Stimulated activated CD4-positive, alpha-beta T cell treated with anti-CD3 and anti-CD28 coated beads, TNF-alpha, amount 100 ng/mL, for 24 hours (primary cell): ENCODE results near the gene TRPM2.

Experiments used
- DNase-seq, 3 experiments: peaks; one replicate each; pipeline ENCODE4 v3.0.0-alpha.2; 2020; ENCODE audit warnings: low read depth in 3 of 3

Gene TRPM2

DNA sequence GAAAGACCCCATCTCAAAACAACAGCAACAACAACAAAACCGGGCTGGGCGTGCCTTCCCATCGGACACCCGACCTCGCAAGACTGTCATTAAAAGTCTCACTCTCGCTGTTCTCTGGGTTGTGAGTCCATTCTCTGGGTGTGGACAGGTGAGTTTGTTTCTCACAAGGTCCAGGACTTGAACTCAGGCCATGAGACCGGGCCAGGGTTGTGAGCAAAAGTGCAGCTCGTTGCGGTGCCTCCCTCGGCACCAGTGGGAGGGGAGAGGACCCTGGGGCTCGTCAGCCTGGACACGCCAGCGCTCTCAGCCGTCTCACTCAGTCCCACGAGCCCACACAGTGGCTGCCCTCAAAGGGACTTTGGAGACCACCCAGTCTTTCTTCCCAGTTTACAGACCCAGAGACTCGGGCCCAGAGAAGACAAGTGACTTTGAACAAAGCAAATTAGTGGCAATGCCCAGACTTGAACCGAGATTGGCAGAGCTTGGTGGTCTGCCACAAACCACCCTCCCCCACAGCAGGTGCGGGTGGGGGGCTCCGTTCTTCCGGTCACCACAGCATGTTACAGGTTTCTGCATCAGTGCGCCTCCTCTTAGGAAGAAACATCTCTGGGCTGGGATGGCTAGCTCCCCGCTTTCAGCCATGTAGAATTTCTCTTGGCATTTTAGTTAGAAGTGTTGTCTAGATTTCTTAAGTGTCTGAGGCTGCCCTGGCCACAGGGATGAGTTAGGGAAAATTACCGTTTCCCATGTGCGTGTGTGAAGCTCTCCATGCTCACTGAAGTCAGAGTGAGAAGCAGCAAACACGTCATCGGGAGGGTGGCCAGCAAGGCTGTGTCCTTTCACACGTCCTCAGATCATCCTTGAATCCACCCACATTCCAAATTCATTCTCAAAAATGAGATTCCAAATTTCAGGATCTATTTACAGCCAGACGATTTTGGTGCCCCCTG lies 130.1 kb downstream of the TRPM2 start:
- DNase-seq = no peak

- no peak for DNase-seq
Observed at GRCh38 chr21:44484498-44485253, 131.3 kb downstream of the TRPM2 start.

DNA sequence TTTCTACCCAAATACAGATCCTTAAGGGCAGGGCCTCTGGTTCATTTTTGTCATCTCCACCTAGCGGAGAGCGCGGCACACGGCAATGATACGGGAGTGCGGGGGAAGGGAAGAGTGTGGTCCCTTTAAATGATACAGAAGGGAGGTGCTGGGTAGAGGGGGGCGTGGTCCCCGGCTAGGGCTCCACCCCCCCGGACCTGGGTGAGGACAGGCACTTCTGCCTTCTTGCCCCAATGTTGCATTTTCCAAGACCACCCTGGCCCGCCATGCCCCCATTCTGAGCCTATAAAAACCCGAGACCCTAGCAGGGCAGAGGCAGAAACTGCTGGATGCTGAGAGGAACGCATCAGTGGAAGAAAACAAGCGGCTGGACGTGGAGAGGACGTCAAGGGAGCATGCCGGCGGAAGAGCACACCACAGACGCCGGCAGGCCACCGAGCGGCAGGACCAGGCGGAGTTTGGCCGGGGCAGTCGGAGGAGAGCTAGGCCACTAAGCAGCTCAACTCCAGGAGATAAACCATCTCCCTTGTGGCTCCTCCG lies 131.9 kb downstream of the TRPM2 start:
- DNase-seq = peak in 2 of 3 experiments; percentile 19 to 50

GRCh38 chr21:44485796-44486195 lies 132.4 kb downstream of the TRPM2 start:
- DNase-seq = no peak

DNA sequence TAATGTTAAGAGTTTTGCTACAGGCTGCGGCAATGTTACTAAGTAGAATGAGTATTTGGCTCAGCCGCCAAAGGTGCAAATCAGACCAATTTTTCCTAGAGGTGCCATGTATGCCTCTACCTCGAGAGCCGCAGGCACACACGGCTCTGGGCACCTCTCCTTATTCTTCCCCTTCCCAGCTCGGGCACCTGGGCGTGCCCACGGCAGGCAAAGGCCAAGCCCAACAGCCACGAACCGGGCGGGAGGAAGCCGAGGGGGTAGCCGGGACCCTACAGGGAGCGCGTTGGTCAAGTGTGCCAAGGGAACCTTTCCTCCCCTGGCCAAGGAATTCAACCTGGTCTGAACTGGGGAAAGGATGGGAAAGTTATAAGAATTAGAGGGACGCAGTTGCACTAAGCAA lies 132.9 kb downstream of the TRPM2 start:
- no peak for DNase-seq

DNA sequence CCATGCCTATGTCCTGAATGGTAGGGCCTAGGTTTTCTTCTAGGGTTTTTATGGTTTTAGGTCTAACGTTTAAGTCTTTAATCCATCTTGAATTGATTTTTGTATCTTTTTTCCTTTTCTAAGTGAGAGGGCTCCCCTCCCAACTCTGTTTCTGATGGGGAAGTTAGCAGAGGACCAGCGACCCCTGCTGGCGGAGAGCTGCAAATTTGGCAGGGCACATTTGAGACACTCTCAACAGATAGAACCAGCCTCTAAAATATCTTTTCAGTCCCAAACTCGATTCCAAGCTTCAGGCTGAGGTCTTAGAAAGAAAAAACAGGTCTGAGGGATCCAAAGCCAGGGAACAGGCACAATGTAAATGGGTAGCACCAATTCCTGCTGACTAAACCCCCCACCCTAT lies 134.4 kb downstream of the TRPM2 start:
- peak; percentile 19 to 63 (median 25) for DNase-seq

DNA sequence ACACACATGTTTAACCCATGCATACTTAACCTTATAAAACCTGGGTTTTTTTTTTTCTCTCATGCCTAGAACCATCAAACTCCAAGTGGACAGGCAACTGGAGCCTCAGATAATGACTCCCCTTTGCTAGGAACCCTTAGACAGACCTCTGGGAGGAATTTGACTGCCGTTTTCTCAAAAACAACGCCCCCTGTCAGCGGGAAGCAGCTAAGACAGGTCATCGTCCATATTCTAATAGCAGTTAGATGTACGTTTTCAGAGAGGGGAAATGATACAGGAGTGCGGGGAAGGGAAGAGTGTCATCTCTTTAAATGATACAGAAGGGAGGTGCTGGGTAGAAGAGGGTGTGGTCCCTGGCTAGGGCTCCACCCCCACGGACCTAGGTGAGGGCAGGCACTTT lies 136.5 kb downstream of the TRPM2 start:
- no peak for DNase-seq

DNA sequence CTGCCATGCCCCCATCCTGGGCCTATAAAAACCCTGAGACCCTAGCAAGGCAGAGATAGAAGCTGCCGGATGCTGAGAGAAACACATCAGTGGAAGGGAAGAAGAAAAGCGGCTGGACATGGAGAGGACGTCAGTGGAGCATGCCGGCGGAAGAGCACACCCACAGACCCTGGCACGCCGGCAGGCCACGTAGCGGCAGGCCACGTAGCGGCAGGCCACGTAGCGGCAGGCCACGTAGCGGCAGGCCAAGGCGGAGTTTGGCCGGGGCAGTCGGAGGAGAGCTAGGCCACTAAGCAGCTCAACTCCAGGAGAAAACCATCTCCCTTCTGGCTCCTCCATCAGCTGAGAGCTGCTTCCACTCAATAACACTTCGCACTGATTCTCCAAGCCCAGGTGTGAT lies 137.0 kb downstream of the TRPM2 start:
- DNase-seq = no peak

- no peak for DNase-seq
Observed at GRCh38 chr21:44490816-44491215, 137.4 kb downstream of the TRPM2 start.
